Upper lobe of left lung (tissue), 4 donors: ENCODE results near the gene MGST2.

Experiments used
- CTCF ChIP-seq, 6 experiments: fragments of 450-650 bp in 4 of 6; fragments of 200-600 bp in 2 of 6; sonication (generic) in 2 of 6; IDR thresholded peaks; one replicate each; pipeline ENCODE4 v1.5.1; 2016 to 2019; ENCODE audit warnings: antibody characterized with exemption in 6 of 6
- POLR2A ChIP-seq, 4 donors: fragments of 450-650 bp; IDR thresholded peaks; one replicate each; pipeline ENCODE4 v1.5.1; 2016 to 2017; ENCODE audit warnings: antibody characterized with exemption in 4 of 4, mild to moderate bottlenecking in 2 of 4
- POLR2AphosphoS5 ChIP-seq, 2 donors: sonication (generic); formaldehyde crosslinking; IDR thresholded peaks; one replicate each; pipeline ENCODE4 v1.5.1; 2017; ENCODE audit warnings: antibody characterized with exemption in 2 of 2

- TF ChIP-seq CTCF (IDR thresholded peaks at IDR 0.05), result no peak
- TF ChIP-seq POLR2AphosphoS5 (IDR thresholded peaks at IDR 0.05), result no peak
- no peak for TF ChIP-seq POLR2A (IDR thresholded peaks at IDR 0.05)
These were observed 5.7 kb upstream of the MGST2 start for GRCh38 chr4:139659735-139660424.
